ENCODE data around the gene TRIB2. TPM values are rescaled to one million over a fixed set of nuclear protein-coding genes. Genes with fewer than 3 reads are reported as not detected.
"Not testable (repeated sequence)": the region's sequence is repeated elsewhere in the genome, so short reads cannot be mapped to it uniquely, and the experiment has no call there.

The TRIB2 gene
- total RNA-seq, result 60.7 and 107 TPM in 2 replicates

- peak; percentile 80 to 93 for DNase-seq (ENCODE audit: low read depth in 2 of 2)
Measured at GRCh38 chr2:12716282-12717190, at the start of gene TRIB2. Gene TRIB2 (plus strand): TSS chr2:12716936. CDS start chr2:12718308, 1,372 bp downstream.

- no peak for DNase-seq (ENCODE audit: low read depth in 2 of 2)
Measured at GRCh38 chr2:12669036-12669435, 47.7 kb upstream of the TRIB2 start.

DNA sequence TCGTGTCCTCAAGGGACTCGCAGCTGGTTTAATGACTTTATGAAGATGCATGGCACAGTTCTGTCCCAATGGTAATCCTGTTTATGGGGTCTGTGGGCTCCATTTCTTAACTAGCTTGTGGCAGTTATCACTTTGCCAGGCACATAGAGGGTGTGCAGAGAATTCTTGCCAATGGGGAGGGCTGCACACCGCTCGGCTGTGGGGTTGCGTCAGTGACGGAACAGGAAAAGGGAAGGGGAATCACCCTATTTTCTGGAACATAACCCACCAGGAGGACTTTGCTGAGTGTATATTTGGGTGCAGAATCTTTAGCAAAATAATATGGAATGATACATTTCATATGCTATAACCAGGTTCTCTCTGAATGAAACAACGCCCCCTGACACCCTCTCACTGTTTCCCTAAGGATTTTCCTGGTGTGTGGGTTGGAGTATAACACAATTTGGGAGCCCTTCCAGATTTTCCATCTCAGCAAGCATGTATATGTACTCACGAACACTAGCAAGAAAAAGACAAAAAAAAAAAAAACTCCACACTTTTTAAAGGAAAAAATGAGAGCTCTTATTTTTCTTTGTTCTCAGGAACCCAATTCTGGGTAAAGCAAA is 43.9 kb upstream of the TRIB2 start:
- peak in 1 of 2 donors; percentile 29 for DNase-seq (ENCODE audit: low read depth in 2 of 2)

- DNase-seq (ENCODE audit: low read depth in 2 of 2), result no peak
Measured at GRCh38 chr2:12674644-12675328, 42.0 kb upstream of the TRIB2 start.

GRCh38 chr2:12675352-12675795 is 41.4 kb upstream of the TRIB2 start:
- DNase-seq (ENCODE audit: low read depth in 2 of 2), result peak in 1 of 2 donors; percentile 63

DNA sequence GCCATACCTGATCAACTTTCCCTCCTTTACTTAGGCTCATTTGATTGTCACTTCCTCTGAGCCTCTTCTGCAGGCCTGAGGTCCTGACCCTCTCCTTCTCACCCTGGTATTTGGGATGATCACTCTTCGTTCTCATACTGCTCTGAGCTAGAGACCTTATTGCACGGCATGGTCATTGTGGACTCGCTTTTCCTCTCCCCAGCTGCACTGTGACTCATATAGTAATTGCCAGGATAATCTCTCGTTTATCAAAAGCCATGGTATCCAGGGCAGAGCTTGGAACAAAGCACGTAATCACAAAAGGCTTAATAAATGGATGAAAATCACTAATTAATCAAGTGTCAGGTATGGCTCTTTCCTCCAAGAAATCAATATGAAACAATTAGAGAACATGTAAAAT is 40.9 kb upstream of the TRIB2 start:
- peak in 1 of 2 donors; percentile 64 for DNase-seq (ENCODE audit: low read depth in 2 of 2)

- no peak for DNase-seq (ENCODE audit: low read depth in 2 of 2)
Measured at GRCh38 chr2:12676771-12677170, 40.0 kb upstream of the TRIB2 start.

GRCh38 chr2:12678186-12678585 is 38.5 kb upstream of the TRIB2 start:
- no peak for DNase-seq (ENCODE audit: low read depth in 2 of 2)

GRCh38 chr2:12679550-12680072 is 37.1 kb upstream of the TRIB2 start:
- DNase-seq (ENCODE audit: low read depth in 2 of 2), result no peak

DNA sequence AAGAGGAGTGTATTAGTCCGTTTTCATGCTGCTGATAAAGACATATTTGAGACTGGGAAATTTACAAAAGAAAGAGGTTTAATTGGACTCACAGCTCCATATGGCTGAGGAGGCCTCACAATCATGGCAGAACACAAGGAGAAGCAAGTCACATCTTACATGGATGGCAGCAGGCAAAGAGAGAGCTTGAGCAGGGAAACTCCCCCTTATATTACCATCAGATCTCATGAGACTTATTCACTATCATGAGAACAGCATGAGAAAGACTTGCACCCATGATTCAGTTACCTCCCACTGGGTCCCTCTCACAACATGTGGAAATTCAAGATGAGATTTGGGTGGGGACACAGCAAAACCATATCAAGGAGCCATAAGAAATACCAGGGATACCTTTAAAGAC is 36.6 kb upstream of the TRIB2 start:
- not testable (repeated sequence) for DNase-seq (ENCODE audit: low read depth in 2 of 2)

- DNase-seq (ENCODE audit: low read depth in 2 of 2), result no peak
Measured at GRCh38 chr2:12682017-12682416, 34.7 kb upstream of the TRIB2 start.

DNA sequence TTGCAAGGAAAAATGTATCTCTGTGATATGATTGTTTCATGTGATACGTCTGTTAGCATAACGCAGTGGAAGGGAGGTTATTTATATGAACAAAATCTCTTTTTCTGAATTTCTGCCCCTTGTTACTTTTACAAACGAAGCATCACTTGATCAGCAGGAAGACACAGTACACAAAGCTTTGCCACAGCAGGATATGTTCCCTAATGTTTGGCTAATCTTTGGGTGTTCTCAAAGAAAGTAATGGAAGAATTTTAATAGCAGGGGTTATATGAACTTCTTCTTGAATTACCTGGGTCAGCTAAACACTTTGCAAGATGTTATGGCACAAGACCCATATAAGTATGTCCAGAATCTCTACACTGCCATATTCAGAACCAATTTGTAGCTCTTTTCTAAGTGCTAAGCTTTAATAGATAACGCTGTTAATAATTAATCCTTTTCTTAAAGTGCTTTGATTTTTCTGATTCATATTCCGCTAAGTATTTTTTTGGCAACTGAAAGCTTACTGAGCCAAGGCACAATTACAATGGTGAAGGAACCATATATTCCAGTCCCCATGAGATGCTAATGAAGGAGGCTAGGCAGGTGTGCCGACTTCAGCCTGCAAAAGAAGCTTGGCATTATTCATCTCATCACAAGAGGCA is 33.2 kb upstream of the TRIB2 start:
- DNase-seq (ENCODE audit: low read depth in 2 of 2), result no peak

- DNase-seq (ENCODE audit: low read depth in 2 of 2), result no peak
Measured at GRCh38 chr2:12684471-12684936, 32.2 kb upstream of the TRIB2 start.

GRCh38 chr2:12685145-12685544 is 31.6 kb upstream of the TRIB2 start:
- DNase-seq (ENCODE audit: low read depth in 2 of 2), result no peak

DNA sequence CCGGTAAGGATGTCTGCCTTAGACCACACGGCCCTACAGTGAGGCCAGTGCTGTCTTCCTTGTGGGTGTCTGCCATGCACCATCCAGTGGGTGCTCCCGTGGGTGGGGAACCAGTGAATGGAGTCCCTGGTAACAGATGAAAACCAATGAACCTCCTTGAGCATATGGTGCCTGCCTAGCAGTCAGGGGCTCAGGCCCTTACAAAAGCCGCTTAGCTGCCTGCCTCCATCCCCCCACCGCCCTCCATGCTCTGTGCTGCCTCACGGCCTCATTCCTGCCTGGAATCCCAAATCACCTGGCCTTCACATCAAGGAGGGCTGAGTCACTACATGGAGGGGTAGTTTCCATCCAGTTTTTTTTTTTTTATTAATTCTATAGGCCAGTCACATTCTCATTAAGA is 30.8 kb upstream of the TRIB2 start:
- no peak for DNase-seq (ENCODE audit: low read depth in 2 of 2)

DNA sequence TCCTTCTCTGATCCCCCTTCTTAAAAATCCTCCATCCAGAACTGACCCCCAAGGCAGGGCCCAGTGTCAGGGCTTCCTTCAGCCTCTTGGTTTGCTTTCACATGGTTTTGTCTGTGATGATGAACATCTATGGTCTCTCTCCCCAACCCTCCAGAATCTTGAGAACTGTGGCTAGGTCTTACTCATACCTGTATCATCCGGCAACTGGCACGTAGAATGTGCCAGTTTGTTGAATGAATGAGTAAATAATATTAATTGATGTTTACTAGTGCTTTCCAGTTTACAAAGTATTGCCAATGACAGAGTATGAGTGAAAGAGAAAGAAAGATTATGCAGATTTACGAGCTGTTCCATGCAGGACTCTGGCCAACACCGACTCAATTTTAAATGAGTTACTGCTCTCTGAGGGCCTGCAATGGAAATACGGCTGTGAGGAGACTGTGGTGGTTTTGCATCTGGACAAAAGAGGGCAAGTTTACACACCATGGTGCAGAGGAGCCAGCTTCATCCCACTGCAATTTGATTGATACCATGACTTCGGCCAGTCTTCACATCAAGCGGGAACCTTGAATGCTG is 29.9 kb upstream of the TRIB2 start:
- DNase-seq (ENCODE audit: low read depth in 2 of 2), result no peak

- no peak for DNase-seq (ENCODE audit: low read depth in 2 of 2)
Measured at GRCh38 chr2:12688091-12688490, 28.6 kb upstream of the TRIB2 start.

- no peak for DNase-seq (ENCODE audit: low read depth in 2 of 2)
Measured at GRCh38 chr2:12688893-12689292, 27.8 kb upstream of the TRIB2 start.

- DNase-seq (ENCODE audit: low read depth in 2 of 2), result no peak
Measured at GRCh38 chr2:12693509-12693908, 23.2 kb upstream of the TRIB2 start.

DNA sequence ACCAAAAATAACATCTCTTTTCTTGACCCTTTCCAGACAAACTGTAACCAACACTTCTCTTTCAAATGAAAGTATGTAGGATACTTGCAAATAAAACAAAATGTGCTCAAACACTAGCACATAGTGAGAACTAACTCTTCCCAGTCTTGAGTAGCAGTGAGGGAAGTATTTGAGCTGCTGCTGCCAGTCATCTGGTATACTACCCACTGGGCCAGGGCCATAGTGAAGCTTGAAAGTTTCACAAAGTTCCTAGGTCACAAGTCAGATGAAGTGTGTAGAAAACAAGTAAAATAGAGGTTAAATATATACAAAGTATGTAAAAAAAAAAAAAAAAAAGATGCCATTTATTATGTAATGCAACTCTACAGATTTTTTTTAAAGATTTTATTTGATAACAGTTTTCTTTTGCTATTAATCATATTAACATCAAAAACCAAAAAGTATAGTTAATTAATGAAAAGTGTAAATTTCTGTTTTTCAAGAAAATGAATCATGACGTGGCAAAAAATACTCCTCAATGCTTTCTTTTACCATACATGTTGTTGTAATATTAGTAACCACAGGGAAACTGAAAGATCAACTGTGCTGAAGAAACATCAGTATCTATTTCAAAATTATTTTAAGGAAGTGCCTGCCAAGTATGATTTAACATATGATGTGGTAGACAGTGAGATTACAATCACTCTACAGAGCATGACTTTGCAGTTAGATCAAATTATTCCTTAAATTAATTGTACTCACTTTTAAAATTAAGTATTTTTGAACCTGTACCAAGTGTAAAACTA is 21.6 kb upstream of the TRIB2 start:
- DNase-seq (ENCODE audit: low read depth in 2 of 2), result no peak
